A549 treated with Mapracorat at 1 μM for 4 hours (cell line): ENCODE results near the gene SPACA1. TPM values are rescaled to one million over a fixed set of nuclear protein-coding genes. Genes with fewer than 3 reads are reported as not detected.

ENCODE experiments used
- total RNA-seq: library from RNA; stranded (reverse); fragments of 200-300 nt; extraction: Qiagen RNA extraction; gene quantifications from 5 replicates; pipeline ENCODE4 v1.2.3, GENCODE V29; 2022

The SPACA1 gene, protein sequence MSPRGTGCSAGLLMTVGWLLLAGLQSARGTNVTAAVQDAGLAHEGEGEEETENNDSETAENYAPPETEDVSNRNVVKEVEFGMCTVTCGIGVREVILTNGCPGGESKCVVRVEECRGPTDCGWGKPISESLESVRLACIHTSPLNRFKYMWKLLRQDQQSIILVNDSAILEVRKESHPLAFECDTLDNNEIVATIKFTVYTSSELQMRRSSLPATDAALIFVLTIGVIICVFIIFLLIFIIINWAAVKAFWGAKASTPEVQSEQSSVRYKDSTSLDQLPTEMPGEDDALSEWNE
- not detected in 5 replicates for total RNA-seq

DNA sequence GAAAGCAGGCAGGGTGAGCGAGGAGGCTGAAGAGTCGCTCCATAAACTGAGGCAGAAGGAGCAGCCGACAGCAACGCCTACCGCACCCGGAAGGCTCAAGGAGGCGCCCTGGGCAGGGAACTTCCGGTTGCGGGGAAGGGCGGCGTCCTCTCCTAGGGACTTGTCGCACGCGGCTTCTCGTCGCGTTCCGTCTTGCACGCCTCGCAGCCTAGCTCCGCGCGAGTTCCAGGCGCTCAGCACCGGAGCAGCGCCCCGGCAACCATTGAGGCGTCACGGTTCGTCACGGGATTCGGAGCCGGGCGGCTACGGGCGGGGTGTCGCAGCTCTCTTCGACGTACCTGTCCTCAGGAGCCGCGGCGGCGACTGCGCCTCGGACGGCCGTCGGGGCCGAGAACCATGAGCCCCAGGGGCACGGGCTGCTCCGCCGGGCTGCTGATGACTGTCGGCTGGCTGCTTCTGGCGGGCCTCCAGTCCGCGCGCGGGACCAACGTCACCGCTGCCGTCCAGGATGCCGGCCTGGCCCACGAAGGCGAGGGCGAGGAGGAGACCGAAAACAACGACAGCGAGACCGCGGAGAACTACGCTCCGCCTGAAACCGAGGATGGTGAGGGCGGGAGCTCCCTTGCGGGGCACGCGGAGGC is at the start of gene SPACA1:
SPACA1 (plus strand) TSS at position 332 of the 641 bp plus-strand sequence; CDS start at position 397, 65 bp downstream.

Other genes starting within 250 kb of the SPACA1 start
- 1.1 to 1.9 TPM (median 1.2 TPM) in 5 replicates for gene CNR1, start 118.5 kb downstream of the SPACA1 start, total RNA-seq